Endothelial cell of umbilical vein (primary cell): ENCODE data around the gene MCU. TPM values are rescaled to one million over a fixed set of nuclear protein-coding genes. Genes with fewer than 3 reads are reported as not detected.

Source experiments
- BruUV-seq: library from RNA; stranded (reverse); fragments of 400-500 nt; replicated peaks from 2 replicates; lab custom pipeline; 2021; lab: Mats Ljungman, UMichigan
- CTCF ChIA-PET: fragments of 300-600, 350-600 bp; sonication (Branson Sonifier 250); formaldehyde crosslinking; loops from one replicate; lab custom pipeline; 2021; ENCODE audit warnings: antibody characterized with exemption, inconsistent platforms; lab: Charles Lee
- POLR2A ChIA-PET: fragments of 300-600, 350-600 bp; sonication (Branson Sonifier 250); formaldehyde crosslinking; loops from one replicate; lab custom pipeline; 2021; ENCODE audit warnings: antibody characterized with exemption, inconsistent platforms; lab: Charles Lee
- DNase-seq: peaks from one replicate; pipeline ENCODE4 v3.0.0-alpha.2; 2011; ENCODE audit warnings: low read depth, low spot score
- FAIRE-seq: peaks from 2 replicates; lab custom pipeline; 2011; peaks lifted over from hg19 to GRCh38; lab: Jason Lieb, UNC
- H2AFZ ChIP-seq: 2 replicates; pipeline ENCODE4 v1.6.0; 2012; ENCODE audit warnings: low read depth, low read length, control low read depth, inconsistent platforms
- H3K27ac ChIP-seq: 2 replicates; pipeline ENCODE4 v1.5.1; 2011; ENCODE audit warnings: low read depth, mild to moderate bottlenecking, control low read depth, low read length, moderate library complexity; ENCODE audit not compliant: insufficient read depth
- H3K27me3 ChIP-seq, 2 experiments: 2 replicates each; pipeline versions ENCODE4 v1.6.0 to v1.6.1; 2011; ENCODE audit warnings: low read length in 2 of 2, mixed read lengths in 1 of 2; ENCODE audit not compliant: control insufficient read depth in 2 of 2, insufficient read depth in 2 of 2
- H3K36me3 ChIP-seq, 2 experiments: 2 replicates in 1 of 2; 3 replicates in 1 of 2; pipeline ENCODE4 v1.5.1; 2011; ENCODE audit warnings: low read length in 2 of 2, mild to moderate bottlenecking in 1 of 2, moderate library complexity in 1 of 2; ENCODE audit not compliant: control insufficient read depth in 2 of 2, insufficient read depth in 2 of 2; ENCODE audit errors: extremely low read depth in 1 of 2
- H3K4me1 ChIP-seq: 3 replicates; pipeline ENCODE4 v1.5.1; 2011; ENCODE audit warnings: mild to moderate bottlenecking, low read length; ENCODE audit not compliant: control insufficient read depth, insufficient read depth; ENCODE audit errors: extremely low read depth
- H3K4me2 ChIP-seq: 2 replicates; pipeline ENCODE4 v1.6.1; 2011; ENCODE audit warnings: low read length, control low read depth, mixed read lengths; ENCODE audit not compliant: insufficient read depth
- H3K4me3 ChIP-seq, 3 experiments: fragments of 200-600 bp in 1 of 3; sonication (generic), shearing (Covaris generic) in 1 of 3; replicated peaks in 1 of 3; 2 replicates each; pipeline ENCODE4 v1.5.1; 2011 to 2016; ENCODE audit warnings: control low read depth in 3 of 3, low read length in 3 of 3, mild to moderate bottlenecking in 2 of 3, inconsistent platforms in 1 of 3, low read depth in 1 of 3, moderate library complexity in 1 of 3; ENCODE audit not compliant: insufficient read depth in 1 of 3
- H3K79me2 ChIP-seq: 2 replicates; pipeline ENCODE4 v1.6.0; 2012; ENCODE audit warnings: low read length, inconsistent platforms; ENCODE audit not compliant: control insufficient read depth, insufficient read depth
- H3K9ac ChIP-seq: replicated peaks from 2 replicates; pipeline ENCODE3; 2011; ENCODE audit warnings: low read length, control low read depth; ENCODE audit not compliant: insufficient read depth; ENCODE audit errors: extremely low read depth
- H3K9me1 ChIP-seq: replicated peaks from 3 replicates; pipeline ENCODE4 v1.6.0; 2011; ENCODE audit warnings: mild to moderate bottlenecking, low read length; ENCODE audit not compliant: control insufficient read depth, insufficient read depth; ENCODE audit errors: extremely low read depth
- H3K9me3 ChIP-seq: replicated peaks from 2 replicates; pipeline ENCODE4 v1.5.1; 2012; ENCODE audit warnings: low read length, inconsistent platforms; ENCODE audit not compliant: control insufficient read depth, insufficient read depth
- H4K20me1 ChIP-seq: replicated peaks from 2 replicates; pipeline ENCODE3; 2011; ENCODE audit warnings: mild to moderate bottlenecking, low read length; ENCODE audit not compliant: control insufficient read depth, insufficient read depth; ENCODE audit errors: extremely low read depth
- CTCF ChIP-seq, 2 donors: IDR thresholded peaks; 1 replicate in 1 of 2; 2 replicates in 1 of 2; pipeline ENCODE4 v1.5.1; 2011; ENCODE audit warnings: low read length in 2 of 2, mild to moderate bottlenecking in 2 of 2, moderate library complexity in 2 of 2, control low read depth in 1 of 2, inconsistent platforms in 1 of 2, low read depth in 1 of 2; ENCODE audit not compliant: insufficient read depth in 1 of 2; ENCODE audit errors: extremely low read depth in 1 of 2
- EZH2 ChIP-seq: IDR thresholded peaks from 2 replicates; pipeline ENCODE4 v1.6.1; 2012; ENCODE audit warnings: borderline replicate concordance, low read depth, mild to moderate bottlenecking, moderate library complexity, low read length, inconsistent platforms; ENCODE audit not compliant: severe bottlenecking
- FOS ChIP-seq: IDR thresholded peaks from 2 replicates; pipeline ENCODE4 v1.6.1; 2011; ENCODE audit warnings: mild to moderate bottlenecking, low read length, moderate library complexity, borderline replicate concordance; ENCODE audit not compliant: insufficient read depth
- MYC ChIP-seq: IDR thresholded peaks from one replicate; pipeline ENCODE4 v1.6.1; 2011; ENCODE audit warnings: mild to moderate bottlenecking, low read depth, low read length
- POLR2A ChIP-seq: IDR thresholded peaks from 2 replicates; pipeline ENCODE4 v1.6.1; 2012; ENCODE audit warnings: low read depth, mild to moderate bottlenecking, control low read depth, low read length
- POLR2AphosphoS5 ChIP-seq: IDR thresholded peaks from 2 replicates; pipeline ENCODE4 v1.6.1; 2012; ENCODE audit warnings: low read depth, mild to moderate bottlenecking, control low read depth, low read length, moderate library complexity; ENCODE audit not compliant: insufficient read depth
- dilution Hi-C: fragments of 300-500 bp; cut with MboI; formaldehyde crosslinking; loops from one replicate; pipeline ENCODE4 v1.15.0; 2019; ENCODE audit warnings: low sequenced_read_pairs; ENCODE audit not compliant: extremely low pct_ligation_motif_present
- intact Hi-C: fragments of 100-400 bp; cut with micrococcal nuclease; formaldehyde crosslinking; loops from one replicate; pipeline ENCODE4 v1.10.0; 2022
- polyA plus RNA-seq, 4 experiments: library from polyadenylated mRNA; depleted of rRNA in 3 of 4; stranded (reverse) in 3 of 4; unstranded in 1 of 4; fragments of >200 nt; gene quantifications; 2 replicates each; pipeline versions ENCODE4 v1.2.1 to v1.2.3, GENCODE V29; 2011 to 2012; ENCODE audit warnings: missing spikeins in 1 of 4
- total RNA-seq: library from RNA; stranded (reverse); gene quantifications from 2 replicates; pipeline ENCODE4 v1.2.3, GENCODE V29; 2021
- TF ChIP-seq, protein P1 (sequence below): IDR thresholded peaks from 2 replicates; pipeline ENCODE4 v1.6.1; 2011; ENCODE audit not compliant: insufficient read depth, insufficient read length

Gene MCU
- total and polyA plus RNA-seq, 2 donors (not counting 3 experiments of a cell fraction or from before 2014, with no cell fraction given): 25.2 to 37.2 TPM

GRCh38 chr10:72790216-72790990 lies 98.5 kb downstream of the MCU start:
- Histone ChIP-seq H3K79me2 (no peaks in the 10 kb centered on the region), H3K4me1 (peaks cover 18% of the 10 kb centered on the region), H3K27ac (no peak overlapping the region), H3K9me1 (no peaks in the 10 kb centered on the region), H3K36me3 (no peaks in the 10 kb centered on the region), H3K27me3 (no peaks in the 10 kb centered on the region), H4K20me1 (no peaks in the 10 kb centered on the region), H3K9ac (no peak overlapping the region), H3K4me3 (no peak overlapping the region), H2AFZ (no peak overlapping the region), H3K9me3 (no peaks in the 10 kb centered on the region), H3K4me2 (no peak overlapping the region)
- intact Hi-C loops: no loop called here
- FAIRE-seq (no peak), DNase-seq (peak; percentile 11)
- POLR2A ChIA-PET: no interaction called here
- CTCF ChIA-PET: interaction anchor here (0.6 to 1.4 kb wide), 2 partner anchors 12 to 144 kb away, joined by 3 read pairs; no protein-coding TSS in a partner anchor
- TF ChIP-seq CTCF (IDR thresholded peaks at IDR 0.05; ENCODE audit: extremely low read depth in 1 of 2, insufficient read depth in 1 of 2, low read depth in 1 of 2, low read length in 2 of 2): no peak
- TF ChIP-seq MYC: no peak
- TF ChIP-seq EZH2: no peak
- BruUV-seq: no TSS peak
- dilution Hi-C loops: no loop called here

- Histone ChIP-seq H3K27ac (peak overlapping the region; percentile 38), H3K36me3 (no peaks in the 10 kb centered on the region), H3K79me2 (no peaks in the 10 kb centered on the region), H3K4me1 (peaks cover 18% of the 10 kb centered on the region), H3K27me3 (no peaks in the 10 kb centered on the region), H3K9me1 (no peaks in the 10 kb centered on the region), H3K9ac (no peak overlapping the region), H3K4me3 (peak overlapping the region in 1 of 3 experiments; percentile 29), H3K4me2 (peak overlapping the region; percentile 73), H3K9me3 (no peaks in the 10 kb centered on the region), H2AFZ (peak overlapping the region; percentile 66), H4K20me1 (no peaks in the 10 kb centered on the region)
- CTCF ChIA-PET: interaction anchor here (0.6 to 1.4 kb wide), 5 partner anchors 10 to 115 kb away, joined by 3 to 7 read pairs (median 4); no protein-coding TSS in a partner anchor
- TF ChIP-seq FOS (no peak), EZH2 (no peak), POLR2A (no peak), MYC (no peak), POLR2AphosphoS5 (no peak)
- TF ChIP-seq, protein P1, sequence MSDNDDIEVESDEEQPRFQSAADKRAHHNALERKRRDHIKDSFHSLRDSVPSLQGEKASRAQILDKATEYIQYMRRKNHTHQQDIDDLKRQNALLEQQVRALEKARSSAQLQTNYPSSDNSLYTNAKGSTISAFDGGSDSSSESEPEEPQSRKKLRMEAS: no peak
- FAIRE-seq: peak; percentile 69
- dilution Hi-C loops: no loop called here
- intact Hi-C loops: no loop called here
- POLR2A ChIA-PET: no interaction called here
- DNase-seq: peak; percentile 58
- BruUV-seq: no TSS peak
Observed at GRCh38 chr10:72792288-72792687, 100.3 kb downstream of the MCU start.
